Thoracic aorta (tissue), 2 donors: ENCODE data around the gene CUX1. TPM values are rescaled to one million over a fixed set of nuclear protein-coding genes. Genes with fewer than 3 reads are reported as not detected.

ENCODE experiments used
- ATAC-seq: fragments of 150-250 bp; one replicate; pipeline ENCODE4 v1.8.0; 2017; ENCODE audit warnings: low read depth; ENCODE audit not compliant: insufficient number of reproducible peaks, low FRiP score
- DNase-seq: peaks from one replicate; pipeline ENCODE4 v3.0.0-alpha.2; 2020; ENCODE audit warnings: low spot score
- H3K27ac ChIP-seq, 2 donors: fragments of 200-600 bp; sonication (generic); 1 replicate in 1 of 2; 2 replicates in 1 of 2; pipeline ENCODE4 v1.5.1; 2016; ENCODE audit warnings: mild to moderate bottlenecking in 2 of 2, moderate library complexity in 2 of 2
- H3K27me3 ChIP-seq: fragments of 200-600 bp; sonication (generic); replicated peaks from 2 replicates; pipeline ENCODE4 v1.6.0; 2016; ENCODE audit warnings: mild to moderate bottlenecking; ENCODE audit not compliant: insufficient read depth
- H3K36me3 ChIP-seq: fragments of 200-600 bp; sonication (generic); one replicate; pipeline ENCODE4 v1.5.1; 2016
- H3K4me1 ChIP-seq, 2 donors: fragments of 200-600 bp; sonication (generic); 1 replicate in 1 of 2; 2 replicates in 1 of 2; pipeline versions ENCODE4 v1.5.1 to v1.6.0; 2016; ENCODE audit warnings: low read depth in 2 of 2, mild to moderate bottlenecking in 1 of 2; ENCODE audit not compliant: control insufficient read depth in 1 of 2
- H3K4me3 ChIP-seq: fragments of 200-600 bp; sonication (generic); 2 replicates; pipeline ENCODE4 v1.5.1; 2016; ENCODE audit warnings: mild to moderate bottlenecking
- H3K9me3 ChIP-seq: fragments of 200-600 bp; sonication (generic); 2 replicates; pipeline ENCODE4 v1.5.1; 2016
- CTCF ChIP-seq: fragments of 200-600 bp; sonication (generic); IDR thresholded peaks from one replicate; pipeline ENCODE4 v1.5.1; 2019; ENCODE audit warnings: antibody characterized with exemption
- total RNA-seq, 2 donors: library from RNA; depleted of rRNA; stranded (reverse); fragments of >200 nt; gene quantifications; one replicate each; pipeline versions ENCODE4 v1.1.0 to v1.2.3, GENCODE V29; 2016

CUX1 gene
- total RNA-seq, 2 donors from 2014 or later, result 85.0 to 179 TPM

GRCh38 chr7:102283477-102284189 is 466.2 kb downstream of the CUX1 start:
- Histone ChIP-seq H3K36me3 (no peaks in the 10 kb centered on the region), H3K4me3 (no peak overlapping the region), H3K27ac (no peak overlapping the region), H3K4me1 (peaks cover 11 to 28% of the 10 kb centered on the region in 2 donors), H3K9me3 (no peaks in the 10 kb centered on the region), H3K27me3 (no peaks in the 10 kb centered on the region)
- no peak for DNase-seq
- no peak for TF ChIP-seq CTCF
- no peak for ATAC-seq

GRCh38 chr7:102284399-102284798 is 467.0 kb downstream of the CUX1 start:
- no peak for DNase-seq
- H3K27ac ChIP-seq, result no peak overlapping the region
- H3K4me1 ChIP-seq, result peaks cover 11 to 31% of the 10 kb centered on the region in 2 donors
- ATAC-seq, result no peak
- no peaks in the 10 kb centered on the region for H3K27me3 ChIP-seq
- no peaks in the 10 kb centered on the region for H3K9me3 ChIP-seq
- no peak overlapping the region for H3K4me3 ChIP-seq
- no peak for TF ChIP-seq CTCF
- H3K36me3 ChIP-seq, result no peaks in the 10 kb centered on the region

DNA sequence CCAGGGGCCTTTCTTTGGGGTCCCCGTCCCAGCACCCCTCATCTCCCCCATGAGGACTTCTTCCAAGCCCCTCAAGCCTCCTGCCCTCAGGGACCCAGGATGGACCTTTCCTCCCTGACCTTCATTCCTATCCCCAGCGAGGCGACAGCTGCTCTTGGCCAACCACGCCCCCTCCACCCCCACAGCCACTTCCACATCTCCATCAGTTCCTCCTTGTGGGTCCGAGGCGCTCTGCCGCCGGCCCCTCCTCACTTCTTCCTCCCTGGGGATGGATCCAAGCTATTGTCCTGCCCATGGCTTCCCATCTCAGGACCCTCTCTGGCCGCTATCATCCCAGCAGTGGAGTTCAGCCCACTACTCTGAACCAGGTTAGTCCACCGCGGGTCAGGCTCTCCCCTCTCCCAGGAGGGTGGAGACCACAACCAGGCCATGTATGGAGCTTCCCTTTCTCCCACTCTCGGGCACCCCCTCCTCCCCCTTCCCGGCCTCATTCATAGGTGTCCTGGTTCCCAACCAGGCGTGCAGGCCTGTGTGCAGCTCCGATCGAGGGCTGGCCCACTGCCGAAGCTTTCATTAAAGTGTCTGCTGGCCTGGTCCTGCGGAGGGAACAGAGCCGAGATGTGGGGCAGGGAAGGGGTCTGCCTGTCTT is 467.6 kb downstream of the CUX1 start:
- DNase-seq (no peak), ATAC-seq (no peak)
- Histone ChIP-seq H3K27ac (peak overlapping the region in 1 of 2 donors; percentile 72), H3K4me3 (peak overlapping the region; percentile 35), H3K9me3 (no peaks in the 10 kb centered on the region), H3K36me3 (no peaks in the 10 kb centered on the region), H3K27me3 (no peaks in the 10 kb centered on the region), H3K4me1 (peaks cover 11 to 31% of the 10 kb centered on the region in 2 donors)
- TF ChIP-seq CTCF, result no peak

DNA sequence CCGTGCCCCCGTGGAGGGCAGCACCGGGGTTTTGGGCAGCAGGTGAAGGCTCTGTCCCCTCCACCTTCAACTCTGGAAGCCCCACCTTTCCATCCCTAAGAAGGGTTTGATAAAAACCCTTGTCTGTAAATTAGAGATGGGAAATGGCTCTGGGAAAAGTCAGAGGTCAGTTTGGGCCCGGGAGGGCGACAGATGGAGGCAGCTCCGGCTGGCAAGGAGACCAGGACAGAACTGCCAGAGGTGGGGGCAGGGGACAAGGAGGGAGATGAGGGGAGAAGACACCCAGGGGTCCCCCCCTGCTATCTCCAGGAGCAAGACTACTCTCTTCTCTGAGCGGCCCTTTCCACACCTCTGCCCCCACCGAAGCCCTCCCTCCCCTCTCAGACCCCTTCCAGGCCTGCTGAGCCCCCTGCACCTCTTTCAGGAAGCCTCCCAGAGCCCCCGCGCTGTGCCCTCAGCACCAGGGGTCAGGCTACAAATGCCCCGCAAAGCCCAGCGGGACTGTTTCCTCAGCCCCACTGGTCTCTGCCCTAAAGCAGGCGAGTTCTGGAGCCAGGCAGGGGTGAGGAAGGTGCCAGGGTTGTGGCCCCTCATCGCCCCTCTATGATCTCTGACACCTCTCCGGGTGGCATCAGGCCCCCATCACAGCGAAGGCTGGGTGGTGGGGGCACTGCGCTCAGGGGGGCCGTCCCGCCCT is 468.3 kb downstream of the CUX1 start:
- DNase-seq, result no peak
- TF ChIP-seq CTCF, result no peak
- no peak for ATAC-seq
- Histone ChIP-seq H3K27ac (peak overlapping the region; percentile 70 to 72), H3K4me3 (peak overlapping the region; percentile 90), H3K4me1 (peaks cover 11 to 31% of the 10 kb centered on the region in 2 donors), H3K27me3 (no peaks in the 10 kb centered on the region), H3K36me3 (no peaks in the 10 kb centered on the region), H3K9me3 (no peaks in the 10 kb centered on the region)
